ENCODE measurements around the gene CAV1.

CAV1 gene

GRCh38 chr7:116560021-116560970 is 35.5 kb downstream of the CAV1 start:
- FAIRE-seq: no peak

GRCh38 chr7:116561697-116562483 is 37.1 kb downstream of the CAV1 start:
- FAIRE-seq: no peak

- no peak for FAIRE-seq
Measured at GRCh38 chr7:116562529-116563121, 37.8 kb downstream of the CAV1 start.

- FAIRE-seq: no peak
Measured at GRCh38 chr7:116565981-116566380, 41.1 kb downstream of the CAV1 start.

- no peak for FAIRE-seq
Measured at GRCh38 chr7:116566666-116567065, 41.8 kb downstream of the CAV1 start.

- no peak for FAIRE-seq
Measured at GRCh38 chr7:116569737-116570136, 44.9 kb downstream of the CAV1 start.

- no peak for FAIRE-seq
Measured at GRCh38 chr7:116570306-116570705, 45.5 kb downstream of the CAV1 start.

- FAIRE-seq: no peak
Measured at GRCh38 chr7:116571037-116571436, 46.2 kb downstream of the CAV1 start.

GRCh38 chr7:116571552-116571951 is 46.7 kb downstream of the CAV1 start:
- FAIRE-seq: no peak

- no peak for FAIRE-seq
Measured at GRCh38 chr7:116572036-116572435, 47.2 kb downstream of the CAV1 start.

- FAIRE-seq: no peak
Measured at GRCh38 chr7:116573541-116573940, 48.7 kb downstream of the CAV1 start.

- FAIRE-seq: no peak
Measured at GRCh38 chr7:116574025-116574822, 49.4 kb downstream of the CAV1 start.

- no peak for FAIRE-seq
Measured at GRCh38 chr7:116575853-116576252, 51.0 kb downstream of the CAV1 start.

- no peak for FAIRE-seq
Measured at GRCh38 chr7:116576350-116577319, 51.8 kb downstream of the CAV1 start.

GRCh38 chr7:116577320-116577871 is 52.6 kb downstream of the CAV1 start:
- no peak for FAIRE-seq

- FAIRE-seq: no peak
Measured at GRCh38 chr7:116578526-116578925, 53.7 kb downstream of the CAV1 start.

GRCh38 chr7:116579322-116579721 is 54.5 kb downstream of the CAV1 start:
- no peak for FAIRE-seq

- no peak for FAIRE-seq
Measured at GRCh38 chr7:116579835-116580234, 55.0 kb downstream of the CAV1 start.

GRCh38 chr7:116582164-116582732 is 57.4 kb downstream of the CAV1 start:
- no peak for FAIRE-seq

GRCh38 chr7:116582806-116583444 is 58.1 kb downstream of the CAV1 start:
- FAIRE-seq: no peak

All from A204.1 (cell line).